GM19372 (cell line): ENCODE data around the gene SLC2A5.
"Not testable (repeated sequence)": the region's sequence is repeated elsewhere in the genome, so short reads cannot be mapped to it uniquely, and the experiment has no call there.

Experiments
- ATAC-seq: cut with Tn5 transposase; IDR thresholded peaks from one replicate; pipeline ENCODE4 v1.9.1; 2021; ENCODE audit warnings: mild to moderate bottlenecking, low read depth, moderate library complexity; ENCODE audit not compliant: unreplicated experiment

Gene SLC2A5

GRCh38 chr1:9038881-9039760, 30.3 kb downstream of the SLC2A5 start:
- no peak for ATAC-seq

GRCh38 chr1:9038338-9038650, 31.1 kb downstream of the SLC2A5 start:
- ATAC-seq, result no peak

GRCh38 chr1:9037476-9038337, 31.7 kb downstream of the SLC2A5 start:
- no peak for ATAC-seq

- ATAC-seq, result no peak
These were observed 34.2 kb downstream of the SLC2A5 start for GRCh38 chr1:9035226-9035625.

- no peak for ATAC-seq
These were observed 36.1 kb downstream of the SLC2A5 start for GRCh38 chr1:9033363-9033762.

GRCh38 chr1:9031484-9032259, 37.8 kb downstream of the SLC2A5 start:
- ATAC-seq, result no peak

GRCh38 chr1:9031077-9031476, 38.4 kb downstream of the SLC2A5 start:
- ATAC-seq, result not testable (repeated sequence)

- ATAC-seq, result no peak
These were observed 40.3 kb downstream of the SLC2A5 start for GRCh38 chr1:9028921-9029705.

- no peak for ATAC-seq
These were observed 42.1 kb downstream of the SLC2A5 start for GRCh38 chr1:9027307-9027706.

GRCh38 chr1:9025449-9025848, 44.0 kb downstream of the SLC2A5 start:
- ATAC-seq, result no peak

GRCh38 chr1:9024837-9025236, 44.6 kb downstream of the SLC2A5 start:
- no peak for ATAC-seq

GRCh38 chr1:9022773-9023172, 46.7 kb downstream of the SLC2A5 start:
- ATAC-seq, result no peak

- not testable (repeated sequence) for ATAC-seq
These were observed 47.3 kb downstream of the SLC2A5 start for GRCh38 chr1:9022026-9022738.

GRCh38 chr1:9020305-9020704, 49.1 kb downstream of the SLC2A5 start:
- ATAC-seq, result no peak

GRCh38 chr1:9019896-9020295, 49.5 kb downstream of the SLC2A5 start:
- ATAC-seq, result no peak

GRCh38 chr1:9018333-9018732, 51.1 kb downstream of the SLC2A5 start:
- ATAC-seq, result no peak

- ATAC-seq, result no peak
These were observed 53.0 kb downstream of the SLC2A5 start for GRCh38 chr1:9016455-9016854.

- ATAC-seq, result no peak
These were observed 54.7 kb downstream of the SLC2A5 start for GRCh38 chr1:9014475-9015375.
